Right atrium auricular region (tissue), 2 donors: Measurements from ENCODE around the gene ZNF532. TPM values are rescaled to one million over a fixed set of nuclear protein-coding genes. Genes with fewer than 3 reads are reported as not detected.

Experiments
- DNase-seq: peaks from one replicate; pipeline ENCODE4 v3.0.0-alpha.2; 2019; ENCODE audit warnings: low spot score
- H3K27ac ChIP-seq, 2 donors: fragments of 200-600 bp; sonication (generic); 1 replicate in 1 of 2; 2 replicates in 1 of 2; pipeline ENCODE4 v1.5.1; 2016 to 2019
- H3K27me3 ChIP-seq, 2 donors: fragments of 200-600 bp; sonication (generic); one replicate each; pipeline versions ENCODE4 v1.5.1 to v1.6.0; 2017 to 2019
- H3K36me3 ChIP-seq: fragments of 200-600 bp; sonication (generic); one replicate; pipeline ENCODE4 v1.5.1; 2016
- H3K4me1 ChIP-seq, 2 donors: fragments of 200-600 bp; sonication (generic); one replicate each; pipeline versions ENCODE4 v1.5.1 to v1.6.0; 2017 to 2019
- H3K4me3 ChIP-seq, 2 donors: fragments of 200-600 bp; sonication (generic); 1 replicate in 1 of 2; 2 replicates in 1 of 2; pipeline ENCODE4 v1.5.1; 2017 to 2019; ENCODE audit warnings: mild to moderate bottlenecking in 1 of 2, moderate library complexity in 1 of 2
- H3K9me3 ChIP-seq, 2 donors: fragments of 200-600 bp; sonication (generic); one replicate each; pipeline ENCODE4 v1.5.1; 2019
- CTCF ChIP-seq, 2 donors: fragments of 200-600 bp; sonication (generic); IDR thresholded peaks; one replicate each; pipeline ENCODE4 v1.5.1; 2019; ENCODE audit warnings: antibody characterized with exemption in 2 of 2
- total RNA-seq, 2 donors: library from RNA; depleted of rRNA; stranded (reverse); fragments of >200 nt; gene quantifications; one replicate each; pipeline ENCODE4 v1.1.0, GENCODE V29; 2016

Gene ZNF532
- total RNA-seq, 2 donors from 2014 or later: 53.1 to 59.5 TPM

GRCh38 chr18:59032308-59032707 is 167.6 kb downstream of the ZNF532 start:
- DNase-seq: no peak
- Histone ChIP-seq H3K4me3 (no peak overlapping the region), H3K36me3 (no peaks in the 10 kb centered on the region), H3K4me1 (peaks cover 0 to 8% of the 10 kb centered on the region in 2 donors), H3K27me3 (no peaks in the 10 kb centered on the region), H3K27ac (no peak overlapping the region), H3K9me3 (no peaks in the 10 kb centered on the region)
- no peak for TF ChIP-seq CTCF (IDR thresholded peaks at IDR 0.05)

GRCh38 chr18:59033359-59033758 is 168.7 kb downstream of the ZNF532 start:
- Histone ChIP-seq H3K4me3 (no peak overlapping the region), H3K36me3 (no peaks in the 10 kb centered on the region), H3K27ac (no peak overlapping the region), H3K27me3 (no peaks in the 10 kb centered on the region), H3K9me3 (no peaks in the 10 kb centered on the region), H3K4me1 (peaks cover 0 to 8% of the 10 kb centered on the region in 2 donors)
- TF ChIP-seq CTCF (IDR thresholded peaks at IDR 0.05): no peak
- DNase-seq: no peak

- peaks cover 0 to 8% of the 10 kb centered on the region in 2 donors for H3K4me1 ChIP-seq
- no peak overlapping the region for H3K4me3 ChIP-seq
- no peak overlapping the region for H3K27ac ChIP-seq
- DNase-seq: no peak
- no peaks in the 10 kb centered on the region for H3K9me3 ChIP-seq
- no peaks in the 10 kb centered on the region for H3K27me3 ChIP-seq
- no peaks in the 10 kb centered on the region for H3K36me3 ChIP-seq
- no peak for TF ChIP-seq CTCF (IDR thresholded peaks at IDR 0.05)
Measured at GRCh38 chr18:59033974-59034373, 169.3 kb downstream of the ZNF532 start.

GRCh38 chr18:59035591-59035990 is 170.9 kb downstream of the ZNF532 start:
- Histone ChIP-seq H3K9me3 (no peaks in the 10 kb centered on the region), H3K36me3 (no peaks in the 10 kb centered on the region), H3K4me1 (peaks cover 0 to 5% of the 10 kb centered on the region in 2 donors), H3K27me3 (no peaks in the 10 kb centered on the region), H3K4me3 (no peak overlapping the region), H3K27ac (no peak overlapping the region)
- no peak for DNase-seq
- TF ChIP-seq CTCF (IDR thresholded peaks at IDR 0.05): no peak

Other genes starting within 250 kb of the ZNF532 start
- 100 to 1,000 TPM; 160 to 166 TPM for gene ALPK2, start 235.8 kb upstream of the ZNF532 start, total RNA-seq
- gene MALT1, start 193.4 kb upstream of the ZNF532 start, total RNA-seq: 10 to 100 TPM in 1 of 2 donors, 1 to 10 TPM in 1; 9.9 to 10.9 TPM